ENCODE data around the gene SH3D19. TPM values are rescaled to one million over a fixed set of nuclear protein-coding genes. Genes with fewer than 3 reads are reported as not detected.
"Not testable (repeated sequence)": the region's sequence is repeated elsewhere in the genome, so short reads cannot be mapped to it uniquely, and the experiment has no call there.

The SH3D19 gene
- polyA plus RNA-seq, 3 donors, result not detected

DNA sequence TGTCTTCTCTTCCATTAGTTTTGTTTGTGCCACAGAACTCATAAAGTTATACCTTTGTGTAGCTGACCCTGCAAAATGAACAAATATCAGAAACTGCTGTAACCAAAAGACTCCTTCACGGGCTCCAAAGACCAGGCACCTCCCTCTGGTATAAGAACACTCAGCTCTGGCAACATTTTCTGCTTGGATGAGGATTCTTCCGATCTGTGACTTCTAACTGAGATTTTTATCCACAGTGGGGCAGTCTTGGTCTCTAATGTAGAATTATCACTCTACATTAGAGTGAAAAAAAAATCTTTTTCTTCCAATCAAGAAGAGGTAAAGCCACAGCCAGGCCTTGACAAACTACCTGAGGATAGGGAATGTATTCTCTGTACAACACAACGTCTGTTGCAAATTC lies 86.9 kb downstream of the SH3D19 start:
- Histone ChIP-seq H3K27me3 (ENCODE audit: control insufficient read depth in 2 of 2, insufficient read depth in 2 of 2, low read length in 2 of 2) (no peaks in the 10 kb centered on the region), H3K4me3 (replicated peaks in 1 of 3; ENCODE audit: low read depth in 2 of 3, low read length in 3 of 3) (no peak overlapping the region), H3K27ac (ENCODE audit: low read depth in 1 of 2, low read length in 2 of 2) (no peak overlapping the region), H3K4me2 (replicated peaks; ENCODE audit: extremely low read depth, low read length, poor library complexity, severe bottlenecking) (no peak overlapping the region), H3K79me2 (ENCODE audit: insufficient read depth, low read length) (no peaks in the 10 kb centered on the region), H3K4me1 (ENCODE audit: control insufficient read depth in 1 of 2, insufficient read depth in 2 of 2, low read length in 2 of 2) (no peaks in the 10 kb centered on the region), H3K9ac (ENCODE audit: insufficient read depth, low read length, poor library complexity, severe bottlenecking) (no peak overlapping the region), H4K20me1 (ENCODE audit: insufficient read depth, low read length) (no peaks in the 10 kb centered on the region), H3K9me3 (replicated peaks in 1 of 2; ENCODE audit: control insufficient read depth in 1 of 2, insufficient read depth in 1 of 2, low read length in 2 of 2) (peaks cover 0 to 10% of the 10 kb centered on the region in 2 donors), H3K36me3 (replicated peaks in 1 of 2; ENCODE audit: control insufficient read depth in 1 of 2, insufficient read depth in 2 of 2, low read length in 2 of 2) (no peaks in the 10 kb centered on the region), H2AFZ (ENCODE audit: insufficient read depth, low read depth, low read length, poor library complexity, severe bottlenecking) (no peak overlapping the region)
- no peaks in the 10 kb centered on the region for H3K36me3 Mint-ChIP-seq
- no peak overlapping the region for H3K4me3 Mint-ChIP-seq
- peaks cover 0 to 20% (median 4%) of the 10 kb centered on the region in 7 donors for H3K9me3 Mint-ChIP-seq
- DNase-seq, result no peak
- H3K27ac Mint-ChIP-seq, result no peak overlapping the region
- peaks cover 0 to 2% (median 2%) of the 10 kb centered on the region in 3 donors for H3K27me3 Mint-ChIP-seq (ENCODE audit: low read depth in 3 of 3)
- H3K4me1 Mint-ChIP-seq, result no peaks in the 10 kb centered on the region
- intact Hi-C loops (cut with micrococcal nuclease), result no loop called here
- no CpG with 5 or more reads among the region's 3 CpGs for WGBS (ENCODE audit: insufficient coverage)
- TF ChIP-seq, protein P1, sequence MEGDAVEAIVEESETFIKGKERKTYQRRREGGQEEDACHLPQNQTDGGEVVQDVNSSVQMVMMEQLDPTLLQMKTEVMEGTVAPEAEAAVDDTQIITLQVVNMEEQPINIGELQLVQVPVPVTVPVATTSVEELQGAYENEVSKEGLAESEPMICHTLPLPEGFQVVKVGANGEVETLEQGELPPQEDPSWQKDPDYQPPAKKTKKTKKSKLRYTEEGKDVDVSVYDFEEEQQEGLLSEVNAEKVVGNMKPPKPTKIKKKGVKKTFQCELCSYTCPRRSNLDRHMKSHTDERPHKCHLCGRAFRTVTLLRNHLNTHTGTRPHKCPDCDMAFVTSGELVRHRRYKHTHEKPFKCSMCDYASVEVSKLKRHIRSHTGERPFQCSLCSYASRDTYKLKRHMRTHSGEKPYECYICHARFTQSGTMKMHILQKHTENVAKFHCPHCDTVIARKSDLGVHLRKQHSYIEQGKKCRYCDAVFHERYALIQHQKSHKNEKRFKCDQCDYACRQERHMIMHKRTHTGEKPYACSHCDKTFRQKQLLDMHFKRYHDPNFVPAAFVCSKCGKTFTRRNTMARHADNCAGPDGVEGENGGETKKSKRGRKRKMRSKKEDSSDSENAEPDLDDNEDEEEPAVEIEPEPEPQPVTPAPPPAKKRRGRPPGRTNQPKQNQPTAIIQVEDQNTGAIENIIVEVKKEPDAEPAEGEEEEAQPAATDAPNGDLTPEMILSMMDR (IDR thresholded peaks at IDR 0.05), result no peak

DNA sequence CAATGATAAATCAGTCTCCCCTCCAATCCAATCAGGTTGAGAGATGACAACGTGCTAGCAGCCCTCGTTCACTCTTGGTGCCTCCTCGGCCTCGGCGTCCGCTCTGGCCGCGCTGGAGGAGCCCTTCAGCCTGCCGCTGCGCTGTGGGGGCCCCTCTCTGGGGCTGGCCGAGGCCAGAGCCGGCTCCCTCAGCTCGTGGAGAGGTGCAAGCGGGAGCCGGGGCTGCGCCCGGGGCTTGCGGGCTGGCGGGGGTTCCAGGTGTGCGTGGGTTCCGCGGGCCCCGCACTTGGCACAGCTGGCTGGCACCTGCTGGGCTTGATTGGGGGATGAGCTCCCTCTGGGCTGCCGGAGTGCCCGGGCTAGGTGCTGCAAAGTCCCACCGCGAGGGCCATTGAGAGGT lies 89.4 kb downstream of the SH3D19 start:
- no peak overlapping the region for H2AFZ ChIP-seq (ENCODE audit: insufficient read depth, low read depth, low read length, poor library complexity, severe bottlenecking)
- Mint-ChIP-seq H3K4me3 (no peak overlapping the region), H3K9me3 (peaks cover 0 to 20% (median 4%) of the 10 kb centered on the region in 7 donors), H3K4me1 (no peaks in the 10 kb centered on the region), H3K36me3 (no peaks in the 10 kb centered on the region), H3K27me3 (ENCODE audit: low read depth in 3 of 3) (peaks cover 0 to 2% (median 2%) of the 10 kb centered on the region in 3 donors), H3K27ac (no peak overlapping the region)
- TF ChIP-seq, protein P1 (IDR thresholded peaks at IDR 0.05), result no peak
- H3K79me2 ChIP-seq (ENCODE audit: insufficient read depth, low read length), result no peaks in the 10 kb centered on the region
- DNase-seq, result no peak
- no peak overlapping the region for H3K4me2 ChIP-seq (replicated peaks; ENCODE audit: extremely low read depth, low read length, poor library complexity, severe bottlenecking)
- no peaks in the 10 kb centered on the region for H3K4me1 ChIP-seq (ENCODE audit: control insufficient read depth in 1 of 2, insufficient read depth in 2 of 2, low read length in 2 of 2)
- no peak overlapping the region for H3K9ac ChIP-seq (ENCODE audit: insufficient read depth, low read length, poor library complexity, severe bottlenecking)
- H4K20me1 ChIP-seq (ENCODE audit: insufficient read depth, low read length), result no peaks in the 10 kb centered on the region
- 99% methylated on average over 25 of the region's 27 CpGs for WGBS (ENCODE audit: insufficient coverage)
- no peak overlapping the region for H3K4me3 ChIP-seq (replicated peaks in 1 of 3; ENCODE audit: low read depth in 2 of 3, low read length in 3 of 3)
- no peak overlapping the region for H3K27ac ChIP-seq (ENCODE audit: low read depth in 1 of 2, low read length in 2 of 2)
- H3K9me3 ChIP-seq (replicated peaks in 1 of 2; ENCODE audit: control insufficient read depth in 1 of 2, insufficient read depth in 1 of 2, low read length in 2 of 2), result peaks cover 0 to 10% of the 10 kb centered on the region in 2 donors
- intact Hi-C loops (cut with micrococcal nuclease), result no loop called here
- no peaks in the 10 kb centered on the region for H3K36me3 ChIP-seq (replicated peaks in 1 of 2; ENCODE audit: control insufficient read depth in 1 of 2, insufficient read depth in 2 of 2, low read length in 2 of 2)
- no peaks in the 10 kb centered on the region for H3K27me3 ChIP-seq (ENCODE audit: control insufficient read depth in 2 of 2, insufficient read depth in 2 of 2, low read length in 2 of 2)

DNA sequence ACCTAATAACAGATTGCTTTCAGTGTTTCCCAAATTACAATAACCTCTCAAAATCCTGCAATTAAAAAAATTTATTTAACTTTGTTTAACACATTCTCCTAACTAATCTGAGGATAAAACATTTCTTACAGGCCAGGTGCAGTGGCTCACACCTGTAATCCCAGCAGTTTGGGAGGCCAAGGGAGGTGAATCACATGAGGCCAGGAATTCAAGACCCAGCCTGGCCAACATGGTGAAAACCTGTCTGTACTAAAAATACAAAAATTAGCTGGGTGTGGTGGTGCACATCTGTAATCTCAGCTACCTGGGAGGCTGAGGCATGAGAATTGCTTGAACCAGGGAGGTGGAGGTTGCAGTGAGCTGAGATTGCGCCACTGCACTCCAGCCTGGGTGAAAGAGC lies 90.0 kb downstream of the SH3D19 start:
- H3K4me1 Mint-ChIP-seq; H3K27ac ChIP-seq (ENCODE audit: low read depth in 1 of 2, low read length in 2 of 2); H3K9ac ChIP-seq (ENCODE audit: insufficient read depth, low read length, poor library complexity, severe bottlenecking); H3K36me3 Mint-ChIP-seq; H3K27ac Mint-ChIP-seq; DNase-seq; H3K4me1 ChIP-seq (ENCODE audit: control insufficient read depth in 1 of 2, insufficient read depth in 2 of 2, low read length in 2 of 2); H3K4me3 Mint-ChIP-seq; H3K27me3 ChIP-seq (ENCODE audit: control insufficient read depth in 2 of 2, insufficient read depth in 2 of 2, low read length in 2 of 2); H3K27me3 Mint-ChIP-seq (ENCODE audit: low read depth in 3 of 3); H3K4me2 ChIP-seq (replicated peaks; ENCODE audit: extremely low read depth, low read length, poor library complexity, severe bottlenecking); H3K4me3 ChIP-seq (replicated peaks in 1 of 3; ENCODE audit: low read depth in 2 of 3, low read length in 3 of 3); intact Hi-C loops (cut with micrococcal nuclease); H4K20me1 ChIP-seq (ENCODE audit: insufficient read depth, low read length); H3K36me3 ChIP-seq (replicated peaks in 1 of 2; ENCODE audit: control insufficient read depth in 1 of 2, insufficient read depth in 2 of 2, low read length in 2 of 2); H2AFZ ChIP-seq (ENCODE audit: insufficient read depth, low read depth, low read length, poor library complexity, severe bottlenecking); H3K79me2 ChIP-seq (ENCODE audit: insufficient read depth, low read length): not testable (repeated sequence)
- WGBS (ENCODE audit: insufficient coverage), result no CpG with 5 or more reads among the region's 1 CpG
- peaks cover 0 to 10% of the 10 kb centered on the region in 2 donors for H3K9me3 ChIP-seq (replicated peaks in 1 of 2; ENCODE audit: control insufficient read depth in 1 of 2, insufficient read depth in 1 of 2, low read length in 2 of 2)
- H3K9me3 Mint-ChIP-seq, result peaks cover 0 to 20% (median 4%) of the 10 kb centered on the region in 7 donors

All from CD14-positive monocyte (primary cell).